Esophagus muscularis mucosa (tissue), 4 donors: ENCODE data around the gene ECT2. TPM values are rescaled to one million over a fixed set of nuclear protein-coding genes. Genes with fewer than 3 reads are reported as not detected.
A peak's percentile ranks its signal among the peaks of the same experiment; 100 is the strongest.

ENCODE experiments used
- DNase-seq: peaks from one replicate; pipeline ENCODE4 v3.0.0-alpha.2; 2017; ENCODE audit errors: extremely low spot score
- H3K27ac ChIP-seq, 4 donors: fragments of 200-600 bp; sonication (generic); replicated peaks in 1 of 4; 1 replicate in 3 of 4; 2 replicates in 1 of 4; pipeline ENCODE4 v1.5.1; 2016 to 2019; ENCODE audit warnings: mild to moderate bottlenecking in 1 of 4
- H3K27me3 ChIP-seq, 4 donors: fragments of 200-600 bp; sonication (generic); one replicate each; pipeline versions ENCODE4 v1.5.1 to v1.6.0; 2016 to 2019
- H3K36me3 ChIP-seq, 4 donors: fragments of 200-600 bp; sonication (generic); one replicate each; pipeline ENCODE4 v1.5.1; 2016 to 2019
- H3K4me1 ChIP-seq, 4 donors: fragments of 200-600 bp; sonication (generic); one replicate each; pipeline ENCODE4 v1.5.1; 2016 to 2019
- H3K4me3 ChIP-seq, 4 donors: fragments of 200-600 bp; sonication (generic); 1 replicate in 2 of 4; 2 replicates in 2 of 4; pipeline ENCODE4 v1.5.1; 2016 to 2019; ENCODE audit warnings: mild to moderate bottlenecking in 4 of 4, moderate library complexity in 1 of 4
- H3K9me3 ChIP-seq, 4 donors: fragments of 200-600 bp; sonication (generic); 1 replicate in 3 of 4; 2 replicates in 1 of 4; pipeline ENCODE4 v1.5.1; 2016 to 2019
- CTCF ChIP-seq, 3 experiments: fragments of 200-600 bp in 2 of 3; fragments of 450-650 bp in 1 of 3; sonication (generic) in 2 of 3; IDR thresholded peaks; one replicate each; pipeline ENCODE4 v1.5.1; 2017 to 2019; ENCODE audit warnings: antibody characterized with exemption in 3 of 3, mild to moderate bottlenecking in 2 of 3, moderate library complexity in 1 of 3
- EP300 ChIP-seq: sonication (generic); formaldehyde crosslinking; IDR thresholded peaks from one replicate; pipeline ENCODE4 v1.6.1; 2017; ENCODE audit warnings: antibody characterized with exemption
- POLR2A ChIP-seq: fragments of 450-650 bp; IDR thresholded peaks from one replicate; pipeline ENCODE4 v1.6.1; 2017; ENCODE audit warnings: antibody characterized with exemption, moderate library complexity, mild to moderate bottlenecking, low read depth
- POLR2AphosphoS5 ChIP-seq, 2 donors: sonication (generic); formaldehyde crosslinking; IDR thresholded peaks; one replicate each; pipeline ENCODE4 v1.6.1; 2017; ENCODE audit warnings: antibody characterized with exemption in 2 of 2
- WGBS: methylation state at CpG from one replicate; pipeline ENCODE4 v1.1.5; 2018; 5-methylcytosine and 5-hydroxymethylcytosine counted together
- intact Hi-C: fragments of 100-400 bp; cut with DNase I; formaldehyde crosslinking; loops from one replicate; pipeline ENCODE4 v1.15.1; 2023
- total RNA-seq, 4 donors: library from RNA; depleted of rRNA; stranded (reverse); fragments of >200 nt; gene quantifications; one replicate each; pipeline versions ENCODE4 v1.1.0 to v1.2.1, GENCODE V29; 2016

The ECT2 gene
- total RNA-seq, 4 donors from 2014 or later = 7.3 to 8.7 (median 7.9) TPM

GRCh38 chr3:172853005-172853404 lies 102.5 kb downstream of the ECT2 start:
- TF ChIP-seq POLR2A = no peak
- no peak for TF ChIP-seq EP300
- TF ChIP-seq POLR2AphosphoS5 (IDR thresholded peaks at IDR 0.05) = no peak
- no peak for TF ChIP-seq CTCF (IDR thresholded peaks at IDR 0.05)
- Histone ChIP-seq H3K36me3 (no peaks in the 10 kb centered on the region), H3K27me3 (no peaks in the 10 kb centered on the region), H3K4me1 (no peaks in the 10 kb centered on the region), H3K4me3 (no peak overlapping the region), H3K9me3 (no peaks in the 10 kb centered on the region), H3K27ac (no peak overlapping the region)
- no peak for DNase-seq
- intact Hi-C loops = no loop called here
- WGBS = 78% methylated on average over 1 of the region's 1 CpG

- no peak overlapping the region for H3K27ac ChIP-seq
- H3K36me3 ChIP-seq = no peaks in the 10 kb centered on the region
- intact Hi-C loops = no loop called here
- H3K9me3 ChIP-seq = no peaks in the 10 kb centered on the region
- WGBS = 65% methylated on average over 3 of the region's 3 CpGs
- no peaks in the 10 kb centered on the region for H3K4me1 ChIP-seq
- TF ChIP-seq POLR2AphosphoS5 (IDR thresholded peaks at IDR 0.05) (no peak), POLR2A (no peak), EP300 (no peak), CTCF (IDR thresholded peaks at IDR 0.05) (no peak)
- H3K4me3 ChIP-seq = no peak overlapping the region
- no peak for DNase-seq
- H3K27me3 ChIP-seq = no peaks in the 10 kb centered on the region
Measured at GRCh38 chr3:172853921-172854666, 103.6 kb downstream of the ECT2 start.

GRCh38 chr3:172855037-172855436 lies 104.5 kb downstream of the ECT2 start:
- DNase-seq = no peak
- Histone ChIP-seq H3K27ac (no peak overlapping the region), H3K9me3 (no peaks in the 10 kb centered on the region), H3K4me1 (no peaks in the 10 kb centered on the region), H3K27me3 (no peaks in the 10 kb centered on the region), H3K4me3 (no peak overlapping the region), H3K36me3 (no peaks in the 10 kb centered on the region)
- TF ChIP-seq POLR2A = no peak
- no peak for TF ChIP-seq EP300
- no peak for TF ChIP-seq CTCF (IDR thresholded peaks at IDR 0.05)
- TF ChIP-seq POLR2AphosphoS5 (IDR thresholded peaks at IDR 0.05) = no peak
- intact Hi-C loops = no loop called here

- no peak overlapping the region for H3K4me3 ChIP-seq
- intact Hi-C loops = no loop called here
- WGBS = 56% methylated on average over 4 of the region's 4 CpGs
- DNase-seq = no peak
- no peaks in the 10 kb centered on the region for H3K4me1 ChIP-seq
- no peaks in the 10 kb centered on the region for H3K9me3 ChIP-seq
- no peaks in the 10 kb centered on the region for H3K27me3 ChIP-seq
- TF ChIP-seq POLR2AphosphoS5 (IDR thresholded peaks at IDR 0.05) (peak; percentile 32 to 48), CTCF (IDR thresholded peaks at IDR 0.05) (no peak)
- no peaks in the 10 kb centered on the region for H3K36me3 ChIP-seq
- H3K27ac ChIP-seq = peak overlapping the region in 1 of 4 donors; percentile 17
Measured at GRCh38 chr3:172856795-172857742, 106.5 kb downstream of the ECT2 start.
